HCT116 (cell line): ENCODE data around the gene PKP1. TPM values are rescaled to one million over a fixed set of nuclear protein-coding genes. Genes with fewer than 3 reads are reported as not detected.

Experiments used
- ATAC-seq: fragments of 200-7000 bp; cut with Tn5 transposase; 2 replicates; pipeline ENCODE4 v1.9.1; 2020; ENCODE audit warnings: mild to moderate bottlenecking, moderate library complexity
- BruUV-seq: library from RNA; stranded (reverse); fragments of 400-500 nt; replicated peaks from 2 replicates; lab custom pipeline; 2021; lab: Mats Ljungman, UMichigan
- CTCF ChIA-PET: fragments of 300-600 bp; sonication (Branson Sonifier 250); formaldehyde crosslinking; loops from one replicate; lab custom pipeline; 2021; ENCODE audit warnings: antibody characterized with exemption; lab: Charles Lee
- POLR2A ChIA-PET: fragments of 300-600, 350-600 bp; sonication (Branson Sonifier 250); formaldehyde crosslinking; loops from one replicate; lab custom pipeline; 2021; ENCODE audit warnings: antibody characterized with exemption; lab: Charles Lee
- RAD21 ChIA-PET, 2 experiments: fragments of 300-600 bp; sonication (Branson Sonifier 250); formaldehyde crosslinking; loops; one replicate each; lab custom pipeline; 2023; ENCODE audit warnings: low total read pairs in 2 of 2; ENCODE audit not compliant: uncharacterized antibody in 2 of 2, unreplicated experiment in 2 of 2, low non-redundant PET in 1 of 2; lab: Charles Lee
- DNase-seq: peaks from one replicate; pipeline ENCODE4 v3.0.0-alpha.2; 2010; ENCODE audit warnings: low read depth, low spot score
- H2AFZ ChIP-seq: fragments of 200-600 bp; shearing (Covaris generic), sonication (generic); 2 replicates; pipeline ENCODE4 v1.6.1; 2017; ENCODE audit warnings: low read depth, mixed run types, mixed read lengths, antibody characterized with exemption, low read length; ENCODE audit not compliant: poor library complexity, severe bottlenecking
- H3K27ac ChIP-seq: 2 replicates; pipeline ENCODE4 v1.5.1; 2012; ENCODE audit warnings: low read depth, low read length
- H3K27me3 ChIP-seq: fragments of 200-600 bp; sonication (generic); 2 replicates; pipeline ENCODE4 v1.6.1; 2016; ENCODE audit warnings: mixed run types, low read length, mixed read lengths; ENCODE audit not compliant: insufficient read depth
- H3K36me3 ChIP-seq, 2 experiments: fragments of 200-500 bp in 1 of 2; fragments of 200-600 bp in 1 of 2; sonication (Bioruptor generic) in 1 of 2; sonication (generic) in 1 of 2; 2 replicates each; pipeline versions ENCODE4 v1.5.1 to v1.6.1; 2014 to 2016; ENCODE audit warnings: low read length in 2 of 2, inconsistent platforms in 1 of 2, mixed read lengths in 1 of 2, mixed run types in 1 of 2; ENCODE audit not compliant: insufficient read depth in 2 of 2, control insufficient read depth in 1 of 2
- H3K4me1 ChIP-seq, 2 experiments: fragments of 200-600 bp in 1 of 2; sonication (generic) in 1 of 2; 2 replicates each; pipeline versions ENCODE4 v1.5.1 to v1.6.1; 2012 to 2017; ENCODE audit warnings: low read length in 2 of 2, inconsistent platforms in 1 of 2, mild to moderate bottlenecking in 1 of 2, mixed read lengths in 1 of 2, mixed run types in 1 of 2, moderate library complexity in 1 of 2; ENCODE audit not compliant: insufficient read depth in 2 of 2, control insufficient read depth in 1 of 2
- H3K4me2 ChIP-seq: fragments of 200-600 bp; sonication (generic); 2 replicates; pipeline ENCODE4 v1.6.1; 2017; ENCODE audit warnings: mixed run types, low read length, mixed read lengths
- H3K4me3 ChIP-seq, 2 experiments: fragments of 200-600 bp in 1 of 2; sonication (generic) in 1 of 2; replicated peaks in 1 of 2; 2 replicates each; pipeline ENCODE4 v1.5.1; 2011 to 2016; ENCODE audit warnings: low read length in 2 of 2, control low read depth in 1 of 2, low read depth in 1 of 2, mild to moderate bottlenecking in 1 of 2, mixed read lengths in 1 of 2, mixed run types in 1 of 2
- H3K79me2 ChIP-seq: fragments of 200-600 bp; sonication (generic); 2 replicates; pipeline ENCODE4 v1.6.1; 2017; ENCODE audit warnings: mild to moderate bottlenecking, mixed run types, low read length, moderate library complexity, mixed read lengths; ENCODE audit not compliant: insufficient read depth
- H3K9ac ChIP-seq: fragments of 200-600 bp; sonication (generic); 2 replicates; pipeline ENCODE4 v1.6.1; 2016; ENCODE audit warnings: low read length, mixed read lengths
- H3K9me2 ChIP-seq: fragments of 200-600 bp; sonication (generic), shearing (Covaris generic); 2 replicates; pipeline ENCODE4 v1.6.1; 2017; ENCODE audit warnings: mixed run types, mild to moderate bottlenecking, moderate library complexity; ENCODE audit not compliant: insufficient read depth
- H3K9me3 ChIP-seq, 2 experiments: fragments of 200-500 bp in 1 of 2; fragments of 200-600 bp in 1 of 2; sonication (Bioruptor generic) in 1 of 2; sonication (generic) in 1 of 2; 2 replicates each; pipeline ENCODE4 v1.6.1; 2014 to 2017; ENCODE audit warnings: low read length in 2 of 2, mixed read lengths in 2 of 2, inconsistent platforms in 1 of 2, low read depth in 1 of 2, mild to moderate bottlenecking in 1 of 2, mixed run types in 1 of 2, moderate library complexity in 1 of 2; ENCODE audit not compliant: control insufficient read depth in 1 of 2, insufficient read depth in 1 of 2
- H4K20me1 ChIP-seq: fragments of 200-600 bp; sonication (generic), shearing (Covaris generic); 2 replicates; pipeline ENCODE4 v1.6.1; 2017; ENCODE audit warnings: mixed run types, mild to moderate bottlenecking, moderate library complexity; ENCODE audit not compliant: insufficient read depth
- ATF3 ChIP-seq: IDR thresholded peaks from 2 replicates; pipeline ENCODE4 v1.6.1; 2012
- CBX3 ChIP-seq: IDR thresholded peaks from 2 replicates; pipeline ENCODE4 v1.6.1; 2012; ENCODE audit warnings: low read depth
- CEBPB ChIP-seq: IDR thresholded peaks from 2 replicates; pipeline ENCODE4 v1.6.1; 2012; ENCODE audit warnings: low read depth
- ELF1 ChIP-seq: IDR thresholded peaks from 2 replicates; pipeline ENCODE4 v1.6.1; 2012; ENCODE audit warnings: low read depth, borderline replicate concordance
- EZH2phosphoT487 ChIP-seq: fragments of 200-600 bp; IDR thresholded peaks from 2 replicates; pipeline ENCODE4 v1.6.1; 2018; ENCODE audit warnings: antibody characterized with exemption, borderline replicate concordance
- JUND ChIP-seq: IDR thresholded peaks from 2 replicates; pipeline ENCODE4 v1.6.1; 2012
- POLR2A ChIP-seq: IDR thresholded peaks from 2 replicates; pipeline ENCODE4 v1.7.0; 2011; ENCODE audit warnings: borderline replicate concordance; ENCODE audit not compliant: insufficient read depth, insufficient read length; ENCODE audit errors: extremely low read depth
- POLR2AphosphoS5 ChIP-seq: IDR thresholded peaks from 2 replicates; pipeline ENCODE4 v1.6.1; 2011; ENCODE audit warnings: mild to moderate bottlenecking, low read depth, low read length, moderate library complexity
- RAD21 ChIP-seq: IDR thresholded peaks from 2 replicates; pipeline ENCODE4 v1.6.1; 2012; ENCODE audit warnings: low read depth, mild to moderate bottlenecking
- SIN3A ChIP-seq: IDR thresholded peaks from 2 replicates; pipeline ENCODE4 v1.6.1; 2012; ENCODE audit warnings: low read depth
- SP1 ChIP-seq: IDR thresholded peaks from 2 replicates; pipeline ENCODE4 v1.6.1; 2012; ENCODE audit warnings: low read depth
- SRF ChIP-seq: IDR thresholded peaks from 2 replicates; pipeline ENCODE4 v1.6.1; 2012; ENCODE audit warnings: low read depth
- TCF7L2 ChIP-seq: IDR thresholded peaks from 2 replicates; pipeline ENCODE4 v1.7.0; 2011; ENCODE audit warnings: borderline replicate concordance, inconsistent platforms; ENCODE audit not compliant: insufficient read depth, insufficient read length; ENCODE audit errors: extremely low read depth
- YY1 ChIP-seq: IDR thresholded peaks from 2 replicates; pipeline ENCODE4 v1.6.1; 2011; ENCODE audit warnings: low read length, low read depth, moderate library complexity, mild to moderate bottlenecking; ENCODE audit not compliant: insufficient replicate concordance; ENCODE audit errors: extremely low read depth
- ZBTB33 ChIP-seq: IDR thresholded peaks from 2 replicates; pipeline ENCODE4 v1.6.1; 2011; ENCODE audit warnings: mild to moderate bottlenecking, low read length, moderate library complexity; ENCODE audit not compliant: insufficient replicate concordance; ENCODE audit errors: extremely low read depth
- intact Hi-C: fragments of 100-400 bp; cut with micrococcal nuclease; formaldehyde crosslinking; loops from 2 replicates; pipeline ENCODE4 v1.10.0; 2022
- total RNA-seq: library from RNA; stranded (reverse); gene quantifications from one replicate; pipeline ENCODE4 v1.2.1, GENCODE V29; 2021; ENCODE audit not compliant: unreplicated experiment
- TF ChIP-seq, protein P1 (sequence below): IDR thresholded peaks from 2 replicates; pipeline ENCODE4 v1.6.1; 2012

PKP1 gene
- total RNA-seq, 1 experiment from 2014 or later, result 0.07 TPM

DNA sequence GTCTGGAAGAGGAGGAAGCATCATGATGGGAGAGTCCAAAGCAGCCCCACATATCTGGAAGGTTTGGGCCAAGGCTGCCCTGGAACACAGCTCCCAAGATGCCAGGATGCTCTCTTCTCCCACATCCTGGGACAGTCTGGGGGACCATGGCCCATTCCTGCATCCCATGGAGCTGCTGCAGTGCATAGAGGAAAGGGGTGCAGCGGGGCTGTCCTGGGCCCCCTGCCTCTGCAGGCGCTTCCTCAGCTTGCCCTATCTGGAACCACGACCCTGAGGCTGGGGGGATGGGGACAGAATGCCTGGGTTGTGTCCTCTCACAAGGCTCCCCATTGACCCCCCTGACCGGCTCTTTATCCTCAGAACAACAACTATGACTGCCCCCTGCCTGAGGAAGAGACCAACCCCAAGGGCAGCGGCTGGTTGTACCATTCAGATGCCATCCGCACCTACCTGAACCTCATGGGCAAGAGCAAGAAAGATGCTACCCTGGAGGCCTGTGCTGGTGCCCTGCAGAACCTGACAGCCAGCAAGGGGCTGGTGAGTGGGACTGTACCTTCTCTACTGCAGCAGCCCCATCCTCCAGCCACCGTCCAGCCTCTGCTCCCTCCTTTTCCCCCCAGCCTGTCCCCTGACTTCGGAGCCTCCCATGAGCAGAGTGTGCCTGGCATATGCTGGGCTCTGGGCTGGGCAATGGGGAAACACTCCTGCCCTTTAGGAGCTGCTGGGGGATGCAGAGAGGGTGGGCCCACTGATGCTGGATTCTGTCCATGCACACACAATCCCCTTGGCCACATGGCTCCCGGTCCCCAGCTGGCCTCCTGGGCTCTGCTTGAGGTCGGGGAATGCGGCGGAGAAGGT is 39.6 kb downstream of the PKP1 start:
- no peak overlapping the region for H3K27ac ChIP-seq
- RAD21 ChIA-PET, result no interaction called here
- ATAC-seq (no peak), DNase-seq (no peak)
- BruUV-seq, result no TSS peak
- H3K4me1 ChIP-seq, result no peaks in the 10 kb centered on the region
- no peaks in the 10 kb centered on the region for H3K36me3 ChIP-seq
- intact Hi-C loops, result no loop called here
- no peaks in the 10 kb centered on the region for H3K27me3 ChIP-seq
- H2AFZ ChIP-seq, result no peak overlapping the region
- TF ChIP-seq RAD21 (no peak), ATF3 (no peak), SRF (no peak), CEBPB (no peak), SP1 (no peak), YY1 (no peak), TCF7L2 (no peak), JUND (no peak), EZH2phosphoT487 (no peak), SIN3A (no peak), CBX3 (no peak), ELF1 (no peak), POLR2AphosphoS5 (no peak), ZBTB33 (no peak), POLR2A (no peak)
- TF ChIP-seq, protein P1, sequence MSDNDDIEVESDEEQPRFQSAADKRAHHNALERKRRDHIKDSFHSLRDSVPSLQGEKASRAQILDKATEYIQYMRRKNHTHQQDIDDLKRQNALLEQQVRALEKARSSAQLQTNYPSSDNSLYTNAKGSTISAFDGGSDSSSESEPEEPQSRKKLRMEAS, result no peak
- no peak overlapping the region for H3K4me3 ChIP-seq
- no peaks in the 10 kb centered on the region for H3K9me3 ChIP-seq
- H3K4me2 ChIP-seq, result no peak overlapping the region
- POLR2A ChIA-PET, result no interaction called here
- CTCF ChIA-PET, result no interaction called here
- no peak overlapping the region for H3K9ac ChIP-seq
- H3K9me2 ChIP-seq, result no peaks in the 10 kb centered on the region
- H4K20me1 ChIP-seq, result no peaks in the 10 kb centered on the region
- no peaks in the 10 kb centered on the region for H3K79me2 ChIP-seq
